Natural killer cell (primary cell): ENCODE measurements around the gene PDCD4. TPM values are rescaled to one million over a fixed set of nuclear protein-coding genes. Genes with fewer than 3 reads are reported as not detected.

Experiments used
- ATAC-seq, 3 donors: fragments of 150-1000 bp in 2 of 3; fragments of 200-7000 bp in 1 of 3; cut with Tn5 transposase; 1 replicate in 1 of 3; 2 replicates in 2 of 3; pipeline ENCODE4 v1.10.0; 2021; ENCODE audit warnings: mild to moderate bottlenecking in 2 of 3, moderate library complexity in 2 of 3
- DNase-seq, 2 donors: peaks; one replicate each; pipeline versions ENCODE4 v3.0.0 to v3.0.0-alpha.2; 2013 to 2021; ENCODE audit warnings: mixed read lengths in 1 of 2
- H3K27ac ChIP-seq: one replicate; pipeline ENCODE4 v1.5.1; 2013; ENCODE audit warnings: mild to moderate bottlenecking, low read length
- H3K27me3 ChIP-seq: one replicate; pipeline ENCODE4 v1.6.1; 2013; ENCODE audit warnings: low read length; ENCODE audit not compliant: control insufficient read depth, insufficient read depth
- H3K36me3 ChIP-seq: one replicate; pipeline ENCODE4 v1.6.1; 2013; ENCODE audit warnings: low read length; ENCODE audit not compliant: control insufficient read depth, insufficient read depth
- H3K4me1 ChIP-seq: one replicate; pipeline ENCODE4 v1.6.1; 2013; ENCODE audit warnings: low read length; ENCODE audit not compliant: control insufficient read depth, insufficient read depth
- H3K4me3 ChIP-seq: one replicate; pipeline ENCODE4 v1.5.1; 2013; ENCODE audit warnings: low read length
- H3K9me3 ChIP-seq: one replicate; pipeline ENCODE4 v1.6.1; 2013; ENCODE audit warnings: low read length; ENCODE audit not compliant: control insufficient read depth, insufficient read depth
- H3K27ac Mint-ChIP-seq, 2 donors: one replicate each; pipeline ENCODE4 v1.8.0; 2022; ENCODE audit warnings: mild to moderate bottlenecking in 2 of 2, mixed read lengths in 2 of 2, moderate library complexity in 1 of 2
- H3K27me3 Mint-ChIP-seq, 2 donors: one replicate each; pipeline ENCODE4 v1.8.0; 2022; ENCODE audit warnings: low read depth in 2 of 2, mixed read lengths in 2 of 2
- H3K36me3 Mint-ChIP-seq: one replicate; pipeline ENCODE4 v1.8.0; 2022; ENCODE audit warnings: mixed read lengths
- H3K4me1 Mint-ChIP-seq, 2 donors: one replicate each; pipeline ENCODE4 v1.8.0; 2022; ENCODE audit warnings: mixed read lengths in 2 of 2
- H3K4me3 Mint-ChIP-seq: one replicate; pipeline ENCODE4 v1.8.0; 2022; ENCODE audit warnings: mild to moderate bottlenecking, moderate library complexity, mixed read lengths
- H3K9me3 Mint-ChIP-seq, 2 donors: one replicate each; pipeline ENCODE4 v1.8.0; 2022; ENCODE audit warnings: mixed read lengths in 2 of 2
- WGBS: methylation state at CpG from one replicate; pipeline ENCODE4 v1.1.7; 2013; ENCODE audit warnings: missing lambda C conversion rate; ENCODE audit not compliant: insufficient coverage; 5-methylcytosine and 5-hydroxymethylcytosine counted together
- intact Hi-C: fragments of 100-400 bp; cut with micrococcal nuclease; formaldehyde crosslinking; loops from one replicate; pipeline ENCODE4 v1.14.2; 2022
- total RNA-seq, 4 donors: library from RNA; stranded (reverse); fragments of 120-200 nt in 1 of 4; gene quantifications; one replicate each; pipeline versions ENCODE4 v1.2.3 to v1.2.4, GENCODE V29; 2013 to 2022
- TF ChIP-seq, protein P1 (sequence below): fragments of 200-600 bp; IDR thresholded peaks from one replicate; pipeline ENCODE4 v1.8.0; 2022; ENCODE audit warnings: antibody characterized with exemption

Gene PDCD4
- total RNA-seq, 3 donors from 2014 or later (not counting 1 experiment from before 2014, with no cell fraction given): 199 to 241 (median 222) TPM

- no peak for ATAC-seq
- DNase-seq: no peak
- no peaks in the 10 kb centered on the region for H3K4me1 ChIP-seq
- Mint-ChIP-seq H3K27me3 (no peaks in the 10 kb centered on the region), H3K4me1 (no peaks in the 10 kb centered on the region), H3K9me3 (no peaks in the 10 kb centered on the region), H3K27ac (no peak overlapping the region), H3K36me3 (no peaks in the 10 kb centered on the region), H3K4me3 (no peak overlapping the region)
- TF ChIP-seq, protein P1, sequence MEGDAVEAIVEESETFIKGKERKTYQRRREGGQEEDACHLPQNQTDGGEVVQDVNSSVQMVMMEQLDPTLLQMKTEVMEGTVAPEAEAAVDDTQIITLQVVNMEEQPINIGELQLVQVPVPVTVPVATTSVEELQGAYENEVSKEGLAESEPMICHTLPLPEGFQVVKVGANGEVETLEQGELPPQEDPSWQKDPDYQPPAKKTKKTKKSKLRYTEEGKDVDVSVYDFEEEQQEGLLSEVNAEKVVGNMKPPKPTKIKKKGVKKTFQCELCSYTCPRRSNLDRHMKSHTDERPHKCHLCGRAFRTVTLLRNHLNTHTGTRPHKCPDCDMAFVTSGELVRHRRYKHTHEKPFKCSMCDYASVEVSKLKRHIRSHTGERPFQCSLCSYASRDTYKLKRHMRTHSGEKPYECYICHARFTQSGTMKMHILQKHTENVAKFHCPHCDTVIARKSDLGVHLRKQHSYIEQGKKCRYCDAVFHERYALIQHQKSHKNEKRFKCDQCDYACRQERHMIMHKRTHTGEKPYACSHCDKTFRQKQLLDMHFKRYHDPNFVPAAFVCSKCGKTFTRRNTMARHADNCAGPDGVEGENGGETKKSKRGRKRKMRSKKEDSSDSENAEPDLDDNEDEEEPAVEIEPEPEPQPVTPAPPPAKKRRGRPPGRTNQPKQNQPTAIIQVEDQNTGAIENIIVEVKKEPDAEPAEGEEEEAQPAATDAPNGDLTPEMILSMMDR: no peak
- intact Hi-C loops: no loop called here
- no peak overlapping the region for H3K4me3 ChIP-seq
- H3K9me3 ChIP-seq: no peaks in the 10 kb centered on the region
- no peaks in the 10 kb centered on the region for H3K27me3 ChIP-seq
- no peak overlapping the region for H3K27ac ChIP-seq
- WGBS: 100% methylated on average over 1 of the region's 1 CpG
- H3K36me3 ChIP-seq: no peaks in the 10 kb centered on the region
These were observed 47.6 kb upstream of the PDCD4 start for GRCh38 chr10:110824152-110824441.

- Histone ChIP-seq H3K4me3 (no peak overlapping the region), H3K27ac (no peak overlapping the region), H3K27me3 (no peaks in the 10 kb centered on the region), H3K9me3 (no peaks in the 10 kb centered on the region), H3K4me1 (no peaks in the 10 kb centered on the region), H3K36me3 (no peaks in the 10 kb centered on the region)
- DNase-seq (no peak), ATAC-seq (no peak)
- TF ChIP-seq, protein P1: no peak
- Mint-ChIP-seq H3K4me1 (no peaks in the 10 kb centered on the region), H3K4me3 (no peak overlapping the region), H3K27me3 (no peaks in the 10 kb centered on the region), H3K36me3 (no peaks in the 10 kb centered on the region), H3K9me3 (no peaks in the 10 kb centered on the region), H3K27ac (no peak overlapping the region)
- intact Hi-C loops: no loop called here
- WGBS: 86% methylated on average over 5 of the region's 5 CpGs
These were observed 47.1 kb upstream of the PDCD4 start for GRCh38 chr10:110824660-110825059.

DNA sequence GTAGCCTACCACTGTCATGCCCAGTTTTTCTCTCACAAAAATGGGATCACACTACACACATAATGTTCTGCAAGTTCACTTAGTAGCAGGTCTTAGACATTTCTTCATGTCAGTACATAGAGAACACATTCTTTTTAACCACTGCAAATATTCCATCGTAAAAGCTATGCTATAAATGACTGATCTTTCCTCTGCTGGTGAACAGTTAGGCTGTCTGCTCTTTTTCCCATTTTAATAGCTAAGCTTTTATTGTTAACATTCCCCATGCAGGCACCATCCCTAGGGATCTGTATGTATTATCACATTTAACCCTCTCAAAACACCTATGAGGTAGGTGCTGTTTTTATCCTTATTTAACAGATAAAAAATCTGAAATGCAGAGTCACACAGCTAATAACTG is 46.2 kb upstream of the PDCD4 start:
- Histone ChIP-seq H3K27ac (no peak overlapping the region), H3K9me3 (no peaks in the 10 kb centered on the region), H3K27me3 (no peaks in the 10 kb centered on the region), H3K4me1 (no peaks in the 10 kb centered on the region), H3K36me3 (no peaks in the 10 kb centered on the region), H3K4me3 (no peak overlapping the region)
- intact Hi-C loops: no loop called here
- 100% methylated on average over 1 of the region's 1 CpG for WGBS
- H3K4me1 Mint-ChIP-seq: no peaks in the 10 kb centered on the region
- no peak overlapping the region for H3K4me3 Mint-ChIP-seq
- no peaks in the 10 kb centered on the region for H3K9me3 Mint-ChIP-seq
- DNase-seq (no peak), ATAC-seq (no peak)
- no peak overlapping the region for H3K27ac Mint-ChIP-seq
- TF ChIP-seq, protein P1: no peak
- H3K36me3 Mint-ChIP-seq: no peaks in the 10 kb centered on the region
- no peaks in the 10 kb centered on the region for H3K27me3 Mint-ChIP-seq

DNA sequence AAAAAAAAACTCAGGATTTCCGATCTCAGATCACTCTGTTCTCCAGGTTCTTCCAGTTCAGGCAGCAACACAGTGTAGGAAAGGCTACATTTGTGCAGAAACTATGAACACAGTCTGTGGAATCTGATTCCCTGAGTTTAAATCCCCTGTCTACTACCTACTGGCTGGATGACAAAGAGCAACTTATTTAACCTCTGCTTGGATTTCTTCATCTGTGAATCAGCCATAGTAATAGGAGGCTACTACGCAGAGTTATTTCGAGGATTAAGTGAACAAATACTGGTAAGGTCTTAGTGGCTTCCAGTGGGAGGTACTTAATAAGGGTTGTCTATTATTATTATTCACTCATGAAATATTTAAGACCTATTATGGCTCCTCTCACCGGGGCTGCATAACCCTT is 44.3 kb upstream of the PDCD4 start:
- Histone ChIP-seq H3K27me3 (no peaks in the 10 kb centered on the region), H3K4me3 (no peak overlapping the region), H3K9me3 (no peaks in the 10 kb centered on the region), H3K36me3 (no peaks in the 10 kb centered on the region), H3K4me1 (no peaks in the 10 kb centered on the region), H3K27ac (no peak overlapping the region)
- intact Hi-C loops: no loop called here
- Mint-ChIP-seq H3K36me3 (no peaks in the 10 kb centered on the region), H3K9me3 (no peaks in the 10 kb centered on the region), H3K27me3 (no peaks in the 10 kb centered on the region), H3K4me3 (no peak overlapping the region), H3K27ac (no peak overlapping the region), H3K4me1 (no peaks in the 10 kb centered on the region)
- 72% methylated on average over 4 of the region's 4 CpGs for WGBS
- no peak for ATAC-seq
- no peak for DNase-seq
- TF ChIP-seq, protein P1: no peak
